CD4-positive, alpha-beta T cell treated with Interleukin-6 at 100 ng/mL for 8 hours (primary cell): ENCODE results near the gene DQX1.

Source experiments
- DNase-seq: peaks from one replicate; pipeline ENCODE4 v3.0.0-alpha.2; 2020; ENCODE audit warnings: mixed read lengths, low spot score

The DQX1 gene

GRCh38 chr2:74530239-74531187, 4.5 kb upstream of the DQX1 start:
- peak; percentile 28 for DNase-seq

GRCh38 chr2:74529357-74530238, 3.6 kb upstream of the DQX1 start, which contains the start of the genes AUP1 and HTRA2:
AUP1 (minus strand) TSS chr2:74529706; CDS start chr2:74529629, 77 bp downstream.
HTRA2 (plus strand) TSS chr2:74529933; CDS start chr2:74530007, 74 bp downstream.
- DNase-seq, result peak; percentile 86

GRCh38 chr2:74528600-74529356, 2.7 kb upstream of the DQX1 start:
- no peak for DNase-seq

DNA sequence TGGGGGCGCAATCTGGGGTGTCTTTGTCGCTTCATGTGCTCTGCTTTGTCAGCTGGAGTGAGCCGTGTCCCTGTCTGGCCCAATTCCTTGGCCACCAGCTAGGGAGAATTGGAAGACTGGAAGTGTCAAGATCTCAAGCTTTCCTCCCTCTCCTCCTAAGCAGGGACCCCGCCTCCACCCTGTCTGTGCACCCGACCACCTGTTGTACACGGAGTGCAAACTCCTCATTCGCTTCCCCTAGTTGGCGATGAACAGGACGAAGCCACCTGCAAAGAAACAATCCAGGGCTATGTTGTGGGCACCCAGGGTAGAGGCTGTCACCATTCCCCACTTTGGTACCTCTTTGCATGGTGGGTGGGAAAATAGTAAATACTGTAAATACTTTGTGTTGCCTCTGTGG, 1.7 kb upstream of the DQX1 start:
- no peak for DNase-seq

DNA sequence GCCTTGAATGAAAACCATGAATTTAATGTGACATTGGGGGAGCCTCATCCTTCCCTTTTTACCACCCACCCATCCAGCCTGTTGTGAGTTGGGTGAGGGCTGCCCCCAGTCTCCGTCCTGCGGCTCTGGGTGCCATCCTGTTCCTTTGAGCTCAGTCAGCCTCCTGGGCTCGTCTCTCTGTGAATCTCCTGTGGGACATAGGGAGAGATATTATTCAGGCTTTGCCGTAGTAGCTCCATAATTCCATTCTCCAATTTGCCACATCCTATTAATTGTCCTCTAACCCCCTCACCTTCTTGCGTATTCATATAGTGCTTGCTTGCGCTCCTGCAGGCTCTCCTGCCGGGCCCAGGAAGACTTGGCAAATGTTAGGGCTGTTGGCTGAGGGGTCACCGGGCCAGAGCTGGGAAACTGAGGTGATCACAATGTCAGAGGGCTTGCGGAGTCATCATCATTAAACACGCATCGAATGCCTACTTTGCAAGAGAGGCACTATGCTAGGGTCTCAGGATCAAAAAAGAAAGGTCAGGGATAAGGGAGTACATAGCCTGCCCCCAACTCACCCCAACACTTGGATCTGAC, 709 bp upstream of the DQX1 start:
- DNase-seq, result no peak

DNA sequence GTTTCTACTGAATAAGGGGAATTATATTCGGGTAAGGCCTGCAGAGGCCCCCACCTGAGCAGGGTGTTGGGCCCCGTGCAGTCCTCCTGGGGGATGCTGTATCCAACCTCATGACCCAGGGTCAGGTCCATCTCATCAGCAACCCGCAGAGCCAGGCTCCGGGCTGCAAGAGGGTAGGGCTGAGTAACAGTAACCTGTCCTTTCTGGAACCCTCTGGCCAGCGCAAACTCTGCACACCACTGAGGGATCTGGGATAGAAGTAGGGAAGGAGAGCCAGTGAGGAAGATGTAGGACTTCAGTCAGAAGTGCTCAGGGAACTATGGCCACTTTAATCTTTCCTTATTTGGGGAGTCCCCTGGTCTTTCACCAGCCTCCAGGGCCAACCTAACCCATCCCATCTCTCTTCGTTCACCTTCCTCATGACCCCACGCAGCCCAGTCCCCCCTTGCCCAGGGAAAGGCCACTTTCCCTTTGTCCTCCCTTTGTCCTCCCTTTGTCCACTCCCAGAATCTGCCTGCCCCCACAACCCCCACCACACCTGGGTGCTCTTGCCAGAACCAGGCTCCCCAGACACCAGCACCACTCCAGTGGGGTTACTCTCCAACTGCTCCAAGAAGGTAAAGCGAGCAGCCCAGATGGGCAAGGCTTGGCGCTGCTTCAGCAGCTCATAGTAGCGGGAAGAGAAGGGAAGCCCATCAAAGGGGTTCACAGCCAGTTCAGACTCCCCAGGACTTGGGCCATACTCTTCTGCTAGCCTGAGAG, 895 bp downstream of the DQX1 start:
- no peak for DNase-seq

DNA sequence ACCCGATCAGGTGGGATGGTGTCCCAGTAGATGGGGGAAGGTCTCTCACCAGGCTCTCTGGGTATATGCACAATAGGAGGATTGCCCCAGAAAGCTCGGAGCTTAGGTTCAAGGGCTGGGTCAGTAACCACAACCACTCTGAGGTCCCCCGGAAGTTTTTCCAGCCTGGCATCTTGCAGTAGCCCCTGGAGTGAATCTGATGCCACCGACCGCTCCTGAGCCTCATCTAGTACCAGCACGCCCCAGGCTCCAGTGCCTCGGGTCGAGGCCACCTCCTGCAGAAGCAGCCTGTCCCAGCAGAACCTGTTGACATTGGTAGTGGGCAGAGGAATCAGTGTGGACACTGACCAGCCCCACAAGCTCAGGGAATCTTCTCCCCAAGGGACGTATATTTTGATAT, 2.0 kb downstream of the DQX1 start:
- DNase-seq, result no peak

GRCh38 chr2:74522516-74522915, 3.5 kb downstream of the DQX1 start:
- no peak for DNase-seq

GRCh38 chr2:74516650-74517049, 9.4 kb downstream of the DQX1 start:
- DNase-seq, result no peak

DNA sequence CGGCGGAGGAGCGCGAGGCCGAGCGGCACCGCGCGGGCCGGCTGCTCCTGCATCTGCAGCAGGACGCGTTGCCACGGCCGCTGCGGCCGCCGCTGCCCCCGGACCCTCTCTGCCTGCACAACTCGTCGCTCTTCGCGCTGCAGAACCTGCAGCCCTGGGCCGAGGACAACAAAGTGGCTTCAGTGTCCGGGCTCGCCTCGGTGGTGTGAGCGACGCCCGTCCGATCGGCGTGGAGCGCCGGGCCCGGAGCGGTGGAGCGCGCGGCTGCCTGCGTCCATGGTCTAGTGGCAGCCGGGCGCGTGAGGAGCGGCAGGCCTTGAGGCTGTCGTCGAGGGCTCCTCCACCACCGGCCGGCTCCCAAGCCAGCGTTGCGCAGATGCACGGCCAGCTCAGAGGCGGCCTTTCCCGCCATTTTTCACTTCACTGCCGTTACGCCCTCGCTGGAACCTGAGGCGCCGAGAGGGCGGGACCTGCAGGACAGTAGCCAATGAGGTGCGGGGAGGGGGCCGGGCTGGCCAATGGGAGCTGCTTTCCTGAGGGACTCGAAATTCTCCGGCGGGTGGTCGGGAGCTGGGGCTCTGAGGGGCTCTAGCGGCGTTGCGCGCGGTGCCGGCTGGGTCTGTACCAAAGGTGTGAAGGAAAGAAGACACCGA, 9.9 kb downstream of the DQX1 start:
- peak; percentile 71 for DNase-seq

DNA sequence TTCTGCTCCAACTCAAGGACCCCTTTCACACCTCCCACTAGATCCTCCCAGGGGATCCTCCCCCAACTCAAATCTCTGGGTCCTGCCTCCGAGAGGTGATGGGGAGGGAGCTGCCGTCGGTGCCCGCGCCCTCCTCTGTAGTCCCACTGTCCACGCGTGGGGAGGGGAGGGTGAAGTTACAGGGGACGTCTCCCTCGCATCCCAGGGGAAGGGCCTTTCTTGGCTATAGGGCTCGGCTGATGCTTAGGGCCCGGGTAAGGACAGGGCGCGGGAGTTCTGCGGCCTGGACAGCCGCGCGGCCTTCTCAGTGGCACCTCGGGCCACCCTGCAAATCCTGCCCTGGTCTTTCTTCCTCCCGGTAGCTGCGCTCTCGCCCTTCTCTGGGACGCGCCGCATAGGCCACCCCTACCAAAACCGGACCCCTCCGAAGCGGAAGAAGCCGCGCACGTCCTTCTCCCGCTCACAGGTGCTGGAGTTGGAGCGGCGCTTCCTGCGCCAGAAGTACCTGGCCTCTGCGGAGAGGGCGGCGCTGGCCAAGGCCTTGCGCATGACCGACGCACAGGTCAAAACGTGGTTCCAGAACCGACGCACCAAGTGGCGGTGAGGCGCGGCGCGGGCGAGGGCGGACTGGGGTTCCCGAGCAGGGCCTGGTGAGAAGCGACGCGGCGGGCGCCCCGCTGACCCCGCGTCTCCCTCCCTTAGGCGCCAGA, 10.6 kb downstream of the DQX1 start:
- no peak for DNase-seq

DNA sequence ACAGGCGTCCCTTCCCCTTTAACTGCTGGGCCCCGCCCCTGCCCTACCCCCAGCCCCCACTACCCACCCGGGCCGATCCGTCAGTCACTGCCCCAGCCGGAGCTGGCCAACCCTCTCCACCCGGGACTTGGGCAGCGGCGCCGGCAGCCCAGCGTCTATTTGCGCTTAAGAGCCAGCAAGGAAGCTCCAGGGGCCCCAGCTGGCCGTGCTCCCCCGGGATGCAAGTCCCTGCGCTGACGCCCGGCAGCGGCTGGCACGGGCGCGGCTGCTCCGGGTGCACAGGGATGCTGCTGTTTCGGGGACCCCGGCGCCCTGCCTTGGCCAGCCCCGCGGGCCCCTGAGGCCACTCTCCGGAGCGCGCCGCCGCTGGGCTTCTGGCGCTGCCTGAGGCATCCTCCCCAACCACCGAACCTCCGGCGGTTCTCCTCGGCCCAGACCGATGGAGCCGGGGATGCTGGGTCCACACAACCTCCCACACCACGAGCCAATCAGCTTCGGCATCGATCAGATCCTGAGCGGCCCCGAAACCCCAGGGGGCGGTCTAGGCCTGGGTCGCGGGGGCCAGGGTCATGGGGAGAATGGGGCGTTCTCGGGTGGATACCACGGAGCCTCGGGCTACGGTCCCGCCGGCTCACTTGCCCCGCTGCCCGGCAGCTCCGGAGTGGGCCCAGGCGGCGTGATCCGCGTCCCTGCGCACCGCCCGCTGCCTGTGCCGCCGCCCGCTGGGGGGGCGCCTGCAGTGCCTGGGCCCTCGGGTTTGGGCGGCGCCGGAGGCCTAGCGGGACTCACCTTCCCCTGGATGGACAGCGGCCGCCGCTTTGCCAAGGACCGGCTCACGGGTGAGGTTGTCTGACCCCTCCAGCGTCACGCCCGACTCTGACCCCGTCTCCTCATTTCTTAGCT, 11.4 kb downstream of the DQX1 start, which contains the start of gene TLX2:
Gene TLX2 (plus strand): TSS at position 83 of the 903 bp plus-strand sequence. CDS start 357 bp downstream, at position 440.
- DNase-seq, result no peak

- DNase-seq, result no peak
Observed at GRCh38 chr2:74513605-74514367, 12.2 kb downstream of the DQX1 start.

DNA sequence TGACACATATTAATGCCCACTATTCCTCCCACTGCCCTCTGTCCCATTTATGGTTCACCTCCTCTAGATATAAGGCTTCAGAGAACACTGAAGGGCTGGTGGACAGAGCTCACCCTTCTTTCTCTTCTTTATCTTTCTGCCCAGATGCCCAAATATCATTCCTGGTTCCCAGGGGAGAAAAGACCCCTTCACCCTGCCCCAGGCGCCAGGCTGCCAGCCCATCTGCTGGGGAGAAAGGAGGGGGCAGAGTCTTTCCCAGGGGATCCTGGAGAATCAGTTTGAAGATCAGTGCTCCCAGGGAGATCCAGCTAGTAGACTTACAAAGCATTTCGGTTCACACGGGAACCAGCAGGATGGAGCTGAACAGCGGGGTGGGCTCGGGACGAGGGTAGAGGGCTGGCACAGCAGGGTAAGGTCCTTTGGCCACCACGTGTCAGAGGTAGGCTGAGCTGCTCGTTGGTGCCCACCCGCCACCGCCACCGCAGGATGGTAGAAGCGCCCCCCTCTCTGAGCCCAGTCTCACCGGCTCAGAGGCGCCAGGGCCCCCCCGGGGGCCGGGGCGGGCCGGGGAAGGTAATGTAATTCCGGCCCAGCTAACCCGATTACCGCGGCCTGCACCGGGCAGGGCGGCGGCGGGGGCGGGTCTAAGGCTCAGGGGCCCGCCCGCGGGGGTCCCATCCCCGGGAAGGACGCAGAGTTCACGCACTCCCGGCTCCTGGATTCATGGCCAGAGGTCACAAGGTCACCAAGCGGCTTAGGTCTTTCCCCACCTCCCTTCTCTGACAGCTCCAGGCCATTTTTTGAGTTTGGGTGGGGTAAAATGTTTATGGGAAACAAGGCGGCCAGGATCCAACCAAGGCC, 13.1 kb downstream of the DQX1 start:
- no peak for DNase-seq

- DNase-seq, result no peak
Observed at GRCh38 chr2:74511104-74511989, 14.7 kb downstream of the DQX1 start.

- no peak for DNase-seq
Observed at GRCh38 chr2:74510272-74510671, 15.8 kb downstream of the DQX1 start.
